Stimulated activated CD4-positive, alpha-beta T cell treated with anti-CD3 and anti-CD28 coated beads, Interleukin-1b, Interleukin-23, amount 100 ng/mL, for 1 hour (primary cell): ENCODE measurements around the gene SDE2.
"Not testable (repeated sequence)": the region's sequence is repeated elsewhere in the genome, so short reads cannot be mapped to it uniquely, and the experiment has no call there.

ENCODE experiments used
- DNase-seq, 2 donors: peaks; one replicate each; pipeline ENCODE4 v3.0.0-alpha.2; 2020; ENCODE audit warnings: low read depth in 2 of 2

SDE2 gene

GRCh38 chr1:225942574-225942973 lies 56.6 kb downstream of the SDE2 start:
- no peak for DNase-seq

- no peak for DNase-seq
Observed at GRCh38 chr1:225941942-225942222, 57.3 kb downstream of the SDE2 start.

- no peak for DNase-seq
Observed at GRCh38 chr1:225941187-225941941, 57.8 kb downstream of the SDE2 start, which contains the start of gene LEFTY2. Gene LEFTY2, minus strand, starts transcription at chr1:225941220. Its CDS starts 80 bp downstream, at chr1:225941140.

- DNase-seq, result no peak
Observed at GRCh38 chr1:225940385-225941151, 58.6 kb downstream of the SDE2 start.

GRCh38 chr1:225939939-225940310 lies 59.2 kb downstream of the SDE2 start:
- not testable (repeated sequence) for DNase-seq

- not testable (repeated sequence) for DNase-seq
Observed at GRCh38 chr1:225939097-225939938, 59.8 kb downstream of the SDE2 start.

GRCh38 chr1:225937048-225937968 lies 61.8 kb downstream of the SDE2 start:
- no peak for DNase-seq

- no peak for DNase-seq
Observed at GRCh38 chr1:225936523-225936922, 62.6 kb downstream of the SDE2 start.

GRCh38 chr1:225936086-225936485 lies 63.1 kb downstream of the SDE2 start:
- not testable (repeated sequence) for DNase-seq

- no peak for DNase-seq
Observed at GRCh38 chr1:225934711-225935110, 64.4 kb downstream of the SDE2 start.

- DNase-seq, result no peak
Observed at GRCh38 chr1:225933072-225933471, 66.1 kb downstream of the SDE2 start.
